Endothelial cell of umbilical vein (primary cell): Measurements from ENCODE around the gene TRAPPC14. TPM values are rescaled to one million over a fixed set of nuclear protein-coding genes. Genes with fewer than 3 reads are reported as not detected.

Experiments
- BruUV-seq: library from RNA; stranded (reverse); fragments of 400-500 nt; replicated peaks from 2 replicates; lab custom pipeline; 2021; lab: Mats Ljungman, UMichigan
- CTCF ChIA-PET: fragments of 300-600, 350-600 bp; sonication (Branson Sonifier 250); formaldehyde crosslinking; loops from one replicate; lab custom pipeline; 2021; ENCODE audit warnings: antibody characterized with exemption, inconsistent platforms; lab: Charles Lee
- POLR2A ChIA-PET: fragments of 300-600, 350-600 bp; sonication (Branson Sonifier 250); formaldehyde crosslinking; loops from one replicate; lab custom pipeline; 2021; ENCODE audit warnings: antibody characterized with exemption, inconsistent platforms; lab: Charles Lee
- DNase-seq: peaks from one replicate; pipeline ENCODE4 v3.0.0-alpha.2; 2011; ENCODE audit warnings: low read depth, low spot score
- FAIRE-seq: peaks from 2 replicates; lab custom pipeline; 2011; peaks lifted over from hg19 to GRCh38; lab: Jason Lieb, UNC
- H2AFZ ChIP-seq: 2 replicates; pipeline ENCODE4 v1.6.0; 2012; ENCODE audit warnings: low read depth, low read length, control low read depth, inconsistent platforms
- H3K27ac ChIP-seq: 2 replicates; pipeline ENCODE4 v1.5.1; 2011; ENCODE audit warnings: low read depth, mild to moderate bottlenecking, control low read depth, low read length, moderate library complexity; ENCODE audit not compliant: insufficient read depth
- H3K27me3 ChIP-seq, 2 experiments: 2 replicates each; pipeline versions ENCODE4 v1.6.0 to v1.6.1; 2011; ENCODE audit warnings: low read length in 2 of 2, mixed read lengths in 1 of 2; ENCODE audit not compliant: control insufficient read depth in 2 of 2, insufficient read depth in 2 of 2
- H3K36me3 ChIP-seq, 2 experiments: 2 replicates in 1 of 2; 3 replicates in 1 of 2; pipeline ENCODE4 v1.5.1; 2011; ENCODE audit warnings: low read length in 2 of 2, mild to moderate bottlenecking in 1 of 2, moderate library complexity in 1 of 2; ENCODE audit not compliant: control insufficient read depth in 2 of 2, insufficient read depth in 2 of 2; ENCODE audit errors: extremely low read depth in 1 of 2
- H3K4me1 ChIP-seq: 3 replicates; pipeline ENCODE4 v1.5.1; 2011; ENCODE audit warnings: mild to moderate bottlenecking, low read length; ENCODE audit not compliant: control insufficient read depth, insufficient read depth; ENCODE audit errors: extremely low read depth
- H3K4me2 ChIP-seq: 2 replicates; pipeline ENCODE4 v1.6.1; 2011; ENCODE audit warnings: low read length, control low read depth, mixed read lengths; ENCODE audit not compliant: insufficient read depth
- H3K4me3 ChIP-seq, 3 experiments: fragments of 200-600 bp in 1 of 3; sonication (generic), shearing (Covaris generic) in 1 of 3; replicated peaks in 1 of 3; 2 replicates each; pipeline ENCODE4 v1.5.1; 2011 to 2016; ENCODE audit warnings: control low read depth in 3 of 3, low read length in 3 of 3, mild to moderate bottlenecking in 2 of 3, inconsistent platforms in 1 of 3, low read depth in 1 of 3, moderate library complexity in 1 of 3; ENCODE audit not compliant: insufficient read depth in 1 of 3
- H3K79me2 ChIP-seq: 2 replicates; pipeline ENCODE4 v1.6.0; 2012; ENCODE audit warnings: low read length, inconsistent platforms; ENCODE audit not compliant: control insufficient read depth, insufficient read depth
- H3K9ac ChIP-seq: replicated peaks from 2 replicates; pipeline ENCODE3; 2011; ENCODE audit warnings: low read length, control low read depth; ENCODE audit not compliant: insufficient read depth; ENCODE audit errors: extremely low read depth
- H3K9me1 ChIP-seq: replicated peaks from 3 replicates; pipeline ENCODE4 v1.6.0; 2011; ENCODE audit warnings: mild to moderate bottlenecking, low read length; ENCODE audit not compliant: control insufficient read depth, insufficient read depth; ENCODE audit errors: extremely low read depth
- H3K9me3 ChIP-seq: replicated peaks from 2 replicates; pipeline ENCODE4 v1.5.1; 2012; ENCODE audit warnings: low read length, inconsistent platforms; ENCODE audit not compliant: control insufficient read depth, insufficient read depth
- H4K20me1 ChIP-seq: replicated peaks from 2 replicates; pipeline ENCODE3; 2011; ENCODE audit warnings: mild to moderate bottlenecking, low read length; ENCODE audit not compliant: control insufficient read depth, insufficient read depth; ENCODE audit errors: extremely low read depth
- CTCF ChIP-seq, 2 donors: IDR thresholded peaks; 1 replicate in 1 of 2; 2 replicates in 1 of 2; pipeline ENCODE4 v1.5.1; 2011; ENCODE audit warnings: low read length in 2 of 2, mild to moderate bottlenecking in 2 of 2, moderate library complexity in 2 of 2, control low read depth in 1 of 2, inconsistent platforms in 1 of 2, low read depth in 1 of 2; ENCODE audit not compliant: insufficient read depth in 1 of 2; ENCODE audit errors: extremely low read depth in 1 of 2
- EZH2 ChIP-seq: IDR thresholded peaks from 2 replicates; pipeline ENCODE4 v1.6.1; 2012; ENCODE audit warnings: borderline replicate concordance, low read depth, mild to moderate bottlenecking, moderate library complexity, low read length, inconsistent platforms; ENCODE audit not compliant: severe bottlenecking
- FOS ChIP-seq: IDR thresholded peaks from 2 replicates; pipeline ENCODE4 v1.6.1; 2011; ENCODE audit warnings: mild to moderate bottlenecking, low read length, moderate library complexity, borderline replicate concordance; ENCODE audit not compliant: insufficient read depth
- GATA2 ChIP-seq: IDR thresholded peaks from 2 replicates; pipeline ENCODE4 v1.7.0; 2011; ENCODE audit warnings: low read depth, mild to moderate bottlenecking, moderate library complexity, mixed read lengths, low read length; ENCODE audit not compliant: insufficient read length, insufficient read depth
- JUN ChIP-seq: IDR thresholded peaks from 2 replicates; pipeline ENCODE4 v1.6.1; 2011; ENCODE audit warnings: borderline replicate concordance, low read depth; ENCODE audit not compliant: insufficient read length, insufficient read depth
- MYC ChIP-seq: IDR thresholded peaks from one replicate; pipeline ENCODE4 v1.6.1; 2011; ENCODE audit warnings: mild to moderate bottlenecking, low read depth, low read length
- POLR2A ChIP-seq: IDR thresholded peaks from 2 replicates; pipeline ENCODE4 v1.6.1; 2012; ENCODE audit warnings: low read depth, mild to moderate bottlenecking, control low read depth, low read length
- POLR2AphosphoS5 ChIP-seq: IDR thresholded peaks from 2 replicates; pipeline ENCODE4 v1.6.1; 2012; ENCODE audit warnings: low read depth, mild to moderate bottlenecking, control low read depth, low read length, moderate library complexity; ENCODE audit not compliant: insufficient read depth
- dilution Hi-C: fragments of 300-500 bp; cut with MboI; formaldehyde crosslinking; loops from one replicate; pipeline ENCODE4 v1.15.0; 2019; ENCODE audit warnings: low sequenced_read_pairs; ENCODE audit not compliant: extremely low pct_ligation_motif_present
- intact Hi-C: fragments of 100-400 bp; cut with micrococcal nuclease; formaldehyde crosslinking; loops from one replicate; pipeline ENCODE4 v1.10.0; 2022
- polyA plus RNA-seq, 4 experiments: library from polyadenylated mRNA; depleted of rRNA in 3 of 4; stranded (reverse) in 3 of 4; unstranded in 1 of 4; fragments of >200 nt; gene quantifications; 2 replicates each; pipeline versions ENCODE4 v1.2.1 to v1.2.3, GENCODE V29; 2011 to 2012; ENCODE audit warnings: missing spikeins in 1 of 4
- total RNA-seq: library from RNA; stranded (reverse); gene quantifications from 2 replicates; pipeline ENCODE4 v1.2.3, GENCODE V29; 2021
- TF ChIP-seq, protein P1 (sequence below): IDR thresholded peaks from 2 replicates; pipeline ENCODE4 v1.6.1; 2011; ENCODE audit not compliant: insufficient read depth, insufficient read length

TRAPPC14 gene
- total and polyA plus RNA-seq, 2 donors (not counting 3 experiments of a cell fraction or from before 2014, with no cell fraction given) = 13.3 to 23.0 TPM

GRCh38 chr7:100204454-100204853 lies 45.9 kb upstream of the TRAPPC14 start:
- dilution Hi-C loops (no loop called here), intact Hi-C loops (no loop called here)
- ChIA-PET CTCF (interaction anchor here (1.0 to 1.2 kb wide), 2 partner anchors 9 to 25 kb away, joined by 3 read pairs; no protein-coding TSS in a partner anchor), POLR2A (no interaction called here)
- no peak overlapping the region for H3K27ac ChIP-seq
- no TSS peak for BruUV-seq
- no peaks in the 10 kb centered on the region for H4K20me1 ChIP-seq
- H3K4me2 ChIP-seq = no peak overlapping the region
- H3K4me1 ChIP-seq = no peaks in the 10 kb centered on the region
- FAIRE-seq = no peak
- no peaks in the 10 kb centered on the region for H3K9me1 ChIP-seq
- no peak overlapping the region for H2AFZ ChIP-seq
- H3K27me3 ChIP-seq = peaks cover 21 to 23% of the 10 kb centered on the region in 2 experiments
- H3K4me3 ChIP-seq = no peak overlapping the region
- no peak for TF ChIP-seq FOS
- no peak for TF ChIP-seq MYC
- no peak for TF ChIP-seq GATA2
- no peak for TF ChIP-seq CTCF (IDR thresholded peaks at IDR 0.05; ENCODE audit: extremely low read depth in 1 of 2, insufficient read depth in 1 of 2, low read depth in 1 of 2, low read length in 2 of 2)
- TF ChIP-seq JUN = no peak
- TF ChIP-seq POLR2AphosphoS5 = no peak
- no peak for TF ChIP-seq EZH2
- TF ChIP-seq, protein P1, sequence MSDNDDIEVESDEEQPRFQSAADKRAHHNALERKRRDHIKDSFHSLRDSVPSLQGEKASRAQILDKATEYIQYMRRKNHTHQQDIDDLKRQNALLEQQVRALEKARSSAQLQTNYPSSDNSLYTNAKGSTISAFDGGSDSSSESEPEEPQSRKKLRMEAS = no peak
- no peak for TF ChIP-seq POLR2A
- H3K79me2 ChIP-seq = no peaks in the 10 kb centered on the region
- H3K9ac ChIP-seq = no peak overlapping the region
- DNase-seq = no peak
- H3K36me3 ChIP-seq = no peaks in the 10 kb centered on the region
- H3K9me3 ChIP-seq = no peaks in the 10 kb centered on the region
